H9 (cell line): ENCODE data around the gene PLEKHO1. TPM values are rescaled to one million over a fixed set of nuclear protein-coding genes. Genes with fewer than 3 reads are reported as not detected.

Experiments used
- DNase-seq: peaks from one replicate; pipeline ENCODE4 v3.0.0-alpha.2; 2017
- H2AFZ ChIP-seq: one replicate; pipeline ENCODE4 v1.6.1; 2013; ENCODE audit warnings: mild to moderate bottlenecking, low read length, control low read depth, moderate library complexity
- H2AK5ac ChIP-seq: 2 replicates; pipeline ENCODE4 v1.6.1; 2013; ENCODE audit warnings: low read length, control low read depth, mixed read lengths; ENCODE audit not compliant: insufficient read length
- H2BK120ac ChIP-seq: one replicate; pipeline ENCODE4 v1.6.1; 2013; ENCODE audit warnings: low read depth, mild to moderate bottlenecking, low read length, control low read depth, inconsistent platforms; ENCODE audit not compliant: poor library complexity, severe bottlenecking
- H2BK12ac ChIP-seq: 2 replicates; pipeline ENCODE4 v1.6.1; 2013; ENCODE audit warnings: low read length, control low read depth, mixed read lengths, low read depth; ENCODE audit not compliant: insufficient read length
- H2BK15ac ChIP-seq: 2 replicates; pipeline ENCODE4 v1.6.1; 2013; ENCODE audit warnings: low read depth, low read length, control low read depth
- H2BK20ac ChIP-seq: one replicate; pipeline ENCODE4 v1.6.1; 2013; ENCODE audit warnings: low read depth, mild to moderate bottlenecking, low read length, control low read depth, inconsistent platforms; ENCODE audit not compliant: poor library complexity, severe bottlenecking
- H2BK5ac ChIP-seq: 2 replicates; pipeline ENCODE4 v1.6.1; 2013; ENCODE audit warnings: low read length, control low read depth, mixed read lengths; ENCODE audit not compliant: insufficient read length
- H3K14ac ChIP-seq: 2 replicates; pipeline ENCODE4 v1.6.1; 2013; ENCODE audit warnings: low read length, control low read depth; ENCODE audit not compliant: insufficient read depth
- H3K18ac ChIP-seq: 2 replicates; pipeline ENCODE4 v1.6.1; 2013; ENCODE audit warnings: low read depth, mild to moderate bottlenecking, mixed read lengths, low read length, control low read depth; ENCODE audit not compliant: insufficient read length
- H3K23ac ChIP-seq: 2 replicates; pipeline ENCODE4 v1.6.1; 2013; ENCODE audit warnings: low read length, control low read depth, mixed read lengths, low read depth; ENCODE audit not compliant: insufficient read length
- H3K23me2 ChIP-seq: 2 replicates; pipeline ENCODE4 v1.6.1; 2013; ENCODE audit warnings: low read depth, mild to moderate bottlenecking, mixed read lengths, low read length, control low read depth; ENCODE audit not compliant: insufficient read length, poor library complexity, severe bottlenecking
- H3K27ac ChIP-seq: 2 replicates; pipeline ENCODE4 v1.5.1; 2013; ENCODE audit warnings: low read length, control low read depth, mixed read lengths, low read depth; ENCODE audit not compliant: insufficient read length
- H3K27me3 ChIP-seq: 2 replicates; pipeline ENCODE4 v1.6.1; 2013; ENCODE audit warnings: low read length, control low read depth, inconsistent platforms; ENCODE audit not compliant: insufficient read depth
- H3K4ac ChIP-seq: 2 replicates; pipeline ENCODE4 v1.6.1; 2013; ENCODE audit warnings: low read depth, mild to moderate bottlenecking, control low read depth, inconsistent platforms, low read length, moderate library complexity
- H3K4me1 ChIP-seq: 2 replicates; pipeline ENCODE4 v1.6.1; 2013; ENCODE audit warnings: low read length, control low read depth, inconsistent platforms; ENCODE audit not compliant: insufficient read depth
- H3K4me2 ChIP-seq: 2 replicates; pipeline ENCODE4 v1.6.1; 2013; ENCODE audit warnings: low read length, control low read depth, mixed read lengths; ENCODE audit not compliant: insufficient read length, insufficient read depth
- H3K56ac ChIP-seq: 2 replicates; pipeline ENCODE4 v1.6.1; 2013; ENCODE audit warnings: low read depth, mild to moderate bottlenecking, mixed read lengths, low read length, control low read depth; ENCODE audit not compliant: insufficient read length
- H3K79me1 ChIP-seq: 2 replicates; pipeline ENCODE4 v1.6.1; 2013; ENCODE audit warnings: low read depth, mild to moderate bottlenecking, moderate library complexity, low read length, control low read depth, inconsistent platforms; ENCODE audit not compliant: insufficient read depth, poor library complexity, severe bottlenecking
- H3K79me2 ChIP-seq: 2 replicates; pipeline ENCODE4 v1.6.1; 2013; ENCODE audit warnings: low read length, control low read depth, inconsistent platforms; ENCODE audit not compliant: insufficient read depth
- H3K9ac ChIP-seq: 2 replicates; pipeline ENCODE4 v1.6.1; 2013; ENCODE audit warnings: low read length, control low read depth, mixed read lengths; ENCODE audit not compliant: insufficient read length; ENCODE audit errors: extremely low read depth
- H3K9me3 ChIP-seq: one replicate; pipeline ENCODE4 v1.6.1; 2013; ENCODE audit warnings: low read depth, low read length, inconsistent platforms; ENCODE audit not compliant: control insufficient read depth
- H3T11ph ChIP-seq: one replicate; pipeline ENCODE4 v1.6.1; 2013; ENCODE audit warnings: mild to moderate bottlenecking, low read length, control low read depth, inconsistent platforms
- H4K20me1 ChIP-seq: one replicate; pipeline ENCODE4 v1.6.1; 2013; ENCODE audit not compliant: control insufficient read depth, insufficient read length, insufficient read depth
- H4K5ac ChIP-seq: 2 replicates; pipeline ENCODE4 v1.6.1; 2013; ENCODE audit warnings: low read depth, mild to moderate bottlenecking, mixed read lengths, low read length, control low read depth; ENCODE audit not compliant: insufficient read length
- H4K8ac ChIP-seq: replicated peaks from 2 replicates; pipeline ENCODE4 v1.6.1; 2013; ENCODE audit warnings: low read length, control low read depth, mixed read lengths, low read depth; ENCODE audit not compliant: insufficient read length
- H4K91ac ChIP-seq: 2 replicates; pipeline ENCODE4 v1.6.1; 2013; ENCODE audit warnings: low read depth, mild to moderate bottlenecking, moderate library complexity, mixed read lengths, low read length, control low read depth; ENCODE audit not compliant: insufficient read length
- H3K27ac Mint-ChIP-seq, 3 experiments: 2 replicates in 2 of 3; 3 replicates in 1 of 3; pipeline ENCODE4 v1.8.0; 2020 to 2021; ENCODE audit warnings: mixed read lengths in 3 of 3, mild to moderate bottlenecking in 1 of 3, moderate library complexity in 1 of 3
- H3K27me3 Mint-ChIP-seq: 2 replicates; pipeline ENCODE4 v1.8.0; 2021; ENCODE audit warnings: low read depth, mild to moderate bottlenecking, moderate library complexity, mixed read lengths
- H3K36me3 Mint-ChIP-seq, 3 experiments: 2 replicates in 2 of 3; 3 replicates in 1 of 3; pipeline ENCODE4 v1.8.0; 2020 to 2021; ENCODE audit warnings: low read depth in 3 of 3, mixed read lengths in 3 of 3; ENCODE audit not compliant: insufficient read depth in 1 of 3
- H3K4me1 Mint-ChIP-seq, 2 experiments: 2 replicates each; pipeline ENCODE4 v1.8.0; 2020; ENCODE audit warnings: mixed read lengths in 2 of 2
- H3K4me3 Mint-ChIP-seq, 2 experiments: 2 replicates in 1 of 2; 3 replicates in 1 of 2; pipeline ENCODE4 v1.8.0; 2020 to 2021; ENCODE audit warnings: mild to moderate bottlenecking in 2 of 2, mixed read lengths in 2 of 2, moderate library complexity in 1 of 2
- H3K9me3 Mint-ChIP-seq, 2 experiments: 2 replicates in 1 of 2; 3 replicates in 1 of 2; pipeline ENCODE4 v1.8.0; 2020; ENCODE audit warnings: mild to moderate bottlenecking in 2 of 2, mixed read lengths in 2 of 2, moderate library complexity in 1 of 2
- WGBS: extraction: QIAGEN DNeasy Blood & Tissue Kit; methylation state at CpG from one replicate; pipeline ENCODE4 v1.1.7; 2013; ENCODE audit warnings: missing lambda C conversion rate, low lambda C conversion rate, mixed read lengths; ENCODE audit not compliant: insufficient read length; ENCODE audit errors: extremely low coverage; 5-methylcytosine and 5-hydroxymethylcytosine counted together
- total RNA-seq: library from RNA; stranded (reverse); gene quantifications from 2 replicates; pipeline ENCODE4 v1.2.1, GENCODE V29; 2021
- TF ChIP-seq, protein P1 (sequence below): fragments of 200-600 bp; sonication (generic); conservative IDR thresholded peaks from 3 replicates; pipeline ENCODE4 v1.8.0; 2021; ENCODE audit warnings: antibody characterized with exemption, mild to moderate bottlenecking

The PLEKHO1 gene
- total RNA-seq, 1 experiment from 2014 or later, result 48.1 TPM

DNA sequence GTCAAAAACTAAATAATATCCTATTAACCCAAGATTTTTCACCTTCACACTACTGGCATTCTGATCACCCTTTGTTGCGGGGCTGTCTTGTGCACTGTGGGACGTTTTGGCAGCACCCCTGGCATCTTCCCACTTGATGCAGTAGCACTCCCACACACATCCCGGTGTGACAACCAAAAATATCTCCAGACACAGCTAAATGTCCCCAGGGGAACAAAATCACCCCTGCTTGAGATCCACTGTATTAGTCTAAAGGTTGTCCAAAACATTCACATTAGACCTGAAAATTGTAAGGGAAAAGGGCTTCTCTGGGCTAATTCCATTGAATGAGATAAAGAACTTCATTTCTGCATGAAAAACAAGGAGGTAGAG, 37.8 kb downstream of the PLEKHO1 start:
- no peak overlapping the region for H4K91ac ChIP-seq
- no peak overlapping the region for H3K27ac Mint-ChIP-seq
- H3K56ac ChIP-seq, result no peak overlapping the region
- H3K4me3 Mint-ChIP-seq, result no peak overlapping the region
- no peaks in the 10 kb centered on the region for H3K79me2 ChIP-seq
- H3K4me1 Mint-ChIP-seq, result 0 out of 4 replicates have a peak, but pooled peaks cover 0 to 2% of the 10 kb centered on the region in 2 experiments
- no peak overlapping the region for H3K4me2 ChIP-seq
- TF ChIP-seq, protein P1, sequence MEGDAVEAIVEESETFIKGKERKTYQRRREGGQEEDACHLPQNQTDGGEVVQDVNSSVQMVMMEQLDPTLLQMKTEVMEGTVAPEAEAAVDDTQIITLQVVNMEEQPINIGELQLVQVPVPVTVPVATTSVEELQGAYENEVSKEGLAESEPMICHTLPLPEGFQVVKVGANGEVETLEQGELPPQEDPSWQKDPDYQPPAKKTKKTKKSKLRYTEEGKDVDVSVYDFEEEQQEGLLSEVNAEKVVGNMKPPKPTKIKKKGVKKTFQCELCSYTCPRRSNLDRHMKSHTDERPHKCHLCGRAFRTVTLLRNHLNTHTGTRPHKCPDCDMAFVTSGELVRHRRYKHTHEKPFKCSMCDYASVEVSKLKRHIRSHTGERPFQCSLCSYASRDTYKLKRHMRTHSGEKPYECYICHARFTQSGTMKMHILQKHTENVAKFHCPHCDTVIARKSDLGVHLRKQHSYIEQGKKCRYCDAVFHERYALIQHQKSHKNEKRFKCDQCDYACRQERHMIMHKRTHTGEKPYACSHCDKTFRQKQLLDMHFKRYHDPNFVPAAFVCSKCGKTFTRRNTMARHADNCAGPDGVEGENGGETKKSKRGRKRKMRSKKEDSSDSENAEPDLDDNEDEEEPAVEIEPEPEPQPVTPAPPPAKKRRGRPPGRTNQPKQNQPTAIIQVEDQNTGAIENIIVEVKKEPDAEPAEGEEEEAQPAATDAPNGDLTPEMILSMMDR, result peak; percentile 31; the same call in 1 of the 3 replicates
- WGBS, result no CpG with 5 or more reads among the region's 3 CpGs
- no peak overlapping the region for H2AFZ ChIP-seq
- no peaks in the 10 kb centered on the region for H3K23me2 ChIP-seq
- H4K5ac ChIP-seq, result no peak overlapping the region
- H2BK120ac ChIP-seq, result no peak overlapping the region
- H3K23ac ChIP-seq, result no peak overlapping the region
- no peak overlapping the region for H3K4ac ChIP-seq
- peaks cover 4 to 5% of the 10 kb centered on the region in 2 experiments; a peak in 3 of 5 replicates for H3K9me3 Mint-ChIP-seq
- H3K27me3 Mint-ChIP-seq, result no peaks in the 10 kb centered on the region
- no peak overlapping the region for H2AK5ac ChIP-seq
- H3T11ph ChIP-seq, result no peak overlapping the region
- no peaks in the 10 kb centered on the region for H3K9me3 ChIP-seq
- H4K8ac ChIP-seq, result no peak overlapping the region
- H3K9ac ChIP-seq, result no peak overlapping the region
- H2BK12ac ChIP-seq, result no peak overlapping the region
- H3K36me3 Mint-ChIP-seq, result peaks cover 0 to 5% (median 0%) of the 10 kb centered on the region in 3 experiments; a peak in 1 of 7 replicates
- no peaks in the 10 kb centered on the region for H4K20me1 ChIP-seq
- no peaks in the 10 kb centered on the region for H3K27me3 ChIP-seq
- no peak overlapping the region for H2BK5ac ChIP-seq
- H3K18ac ChIP-seq, result no peak overlapping the region
- H2BK15ac ChIP-seq, result no peak overlapping the region
- no peaks in the 10 kb centered on the region for H3K4me1 ChIP-seq
- no peak overlapping the region for H2BK20ac ChIP-seq
- H3K14ac ChIP-seq, result no peak overlapping the region
- no peak for DNase-seq
- no peaks in the 10 kb centered on the region for H3K79me1 ChIP-seq
- no peak overlapping the region for H3K27ac ChIP-seq
